H1 (cell line): ENCODE data around the gene MARCHF3. TPM values are rescaled to one million over a fixed set of nuclear protein-coding genes. Genes with fewer than 3 reads are reported as not detected.

Experiments
- CTCF ChIA-PET: fragments of 300-600 bp; sonication (Branson Sonifier 250); formaldehyde crosslinking; loops from one replicate; lab custom pipeline; 2021; ENCODE audit not compliant: partially characterized antibody; lab: Charles Lee
- POLR2A ChIA-PET: fragments of 300-600 bp; sonication (Branson Sonifier 250); formaldehyde crosslinking; loops from one replicate; lab custom pipeline; 2021; ENCODE audit warnings: inconsistent platforms; ENCODE audit not compliant: partially characterized antibody; lab: Charles Lee
- DNase-seq, 2 experiments: peaks; one replicate each; pipeline versions ENCODE4 v3.0.0 to v3.0.0-alpha.2; 2010 to 2022; ENCODE audit warnings: low spot score in 2 of 2, low read depth in 1 of 2, mixed read lengths in 1 of 2
- FAIRE-seq: peaks from 2 replicates; lab custom pipeline; 2011; peaks lifted over from hg19 to GRCh38; lab: Jason Lieb, UNC
- H2AFZ ChIP-seq: 2 replicates; pipeline ENCODE4 v1.8.1; 2012; ENCODE audit warnings: low read length, inconsistent platforms
- H2AK5ac ChIP-seq: 2 replicates; pipeline ENCODE4 v1.6.1; 2013; ENCODE audit warnings: low read depth, low read length
- H2BK120ac ChIP-seq: replicated peaks from 2 replicates; pipeline ENCODE3; 2013; ENCODE audit warnings: low read depth, low read length, inconsistent platforms
- H2BK12ac ChIP-seq: 2 replicates; pipeline ENCODE4 v1.6.1; 2013; ENCODE audit warnings: low read depth, low read length
- H2BK15ac ChIP-seq: 2 replicates; pipeline ENCODE4 v1.6.1; 2013; ENCODE audit warnings: low read length
- H2BK20ac ChIP-seq: 2 replicates; pipeline ENCODE4 v1.6.1; 2013; ENCODE audit warnings: low read length
- H2BK5ac ChIP-seq: 2 replicates; pipeline ENCODE4 v1.6.1; 2013; ENCODE audit warnings: low read depth, low read length
- H3K14ac ChIP-seq: 2 replicates; pipeline ENCODE4 v1.6.1; 2013; ENCODE audit warnings: inconsistent platforms; ENCODE audit not compliant: insufficient read length
- H3K18ac ChIP-seq: 2 replicates; pipeline ENCODE4 v1.6.1; 2013; ENCODE audit warnings: low read length; ENCODE audit errors: extremely low read depth
- H3K23ac ChIP-seq: 2 replicates; pipeline ENCODE4 v1.6.1; 2013; ENCODE audit warnings: inconsistent platforms; ENCODE audit not compliant: insufficient read length
- H3K23me2 ChIP-seq: 2 replicates; pipeline ENCODE4 v1.6.1; 2013; ENCODE audit warnings: low read depth, low read length
- H3K27ac ChIP-seq: 2 replicates; pipeline ENCODE4 v1.6.1; 2011; ENCODE audit warnings: low read depth, low read length, inconsistent platforms
- H3K27me3 ChIP-seq, 4 experiments: replicated peaks in 1 of 4; 1 replicate in 1 of 4; 2 replicates in 3 of 4; pipeline versions ENCODE4 v1.6.1 to v1.8.1; 2011 to 2013; ENCODE audit warnings: low read length in 3 of 4, mild to moderate bottlenecking in 3 of 4, inconsistent platforms in 2 of 4, mixed read lengths in 2 of 4, moderate library complexity in 1 of 4; ENCODE audit not compliant: control insufficient read depth in 3 of 4, insufficient read depth in 3 of 4; ENCODE audit errors: extremely low read depth in 1 of 4
- H3K36me3 ChIP-seq, 4 experiments: 2 replicates each; pipeline versions ENCODE4 v1.6.1 to v1.8.1; 2011 to 2013; ENCODE audit warnings: mild to moderate bottlenecking in 4 of 4, low read length in 3 of 4, moderate library complexity in 2 of 4, control low read depth in 1 of 4, inconsistent platforms in 1 of 4; ENCODE audit not compliant: insufficient read depth in 4 of 4, control insufficient read depth in 2 of 4
- H3K4ac ChIP-seq: replicated peaks from 2 replicates; pipeline ENCODE3; 2013; ENCODE audit warnings: low read length, low read depth, mixed read lengths, inconsistent platforms; ENCODE audit not compliant: insufficient read length
- H3K4me1 ChIP-seq, 4 experiments: replicated peaks in 1 of 4; 1 replicate in 1 of 4; 2 replicates in 3 of 4; pipeline versions ENCODE4 v1.6.1 to v1.8.1; 2011 to 2013; ENCODE audit warnings: low read length in 3 of 4, inconsistent platforms in 2 of 4, mixed read lengths in 1 of 4; ENCODE audit not compliant: insufficient read depth in 4 of 4, control insufficient read depth in 3 of 4
- H3K4me2 ChIP-seq, 2 experiments: 2 replicates each; pipeline versions ENCODE4 v1.6.1 to v1.8.1; 2011 to 2013; ENCODE audit warnings: low read depth in 2 of 2, low read length in 2 of 2, control low read depth in 1 of 2, inconsistent platforms in 1 of 2, mild to moderate bottlenecking in 1 of 2; ENCODE audit not compliant: insufficient read depth in 1 of 2
- H3K4me3 ChIP-seq, 4 experiments: fragments of 200-600, 300-600 bp in 1 of 4; sonication (generic), shearing (Covaris generic), sonication (Bioruptor Twin) in 1 of 4; 2 replicates each; pipeline versions ENCODE4 v1.5.1 to v1.8.1; 2011 to 2016; ENCODE audit warnings: low read length in 4 of 4, low read depth in 3 of 4, control low read depth in 2 of 4, inconsistent platforms in 2 of 4, mild to moderate bottlenecking in 2 of 4, mixed read lengths in 1 of 4, moderate library complexity in 1 of 4; ENCODE audit not compliant: insufficient read depth in 2 of 4; ENCODE audit errors: extremely low read depth in 1 of 4
- H3K56ac ChIP-seq: replicated peaks from 2 replicates; pipeline ENCODE3; 2013; ENCODE audit warnings: low read depth, mild to moderate bottlenecking, mixed read lengths, low read length, inconsistent platforms; ENCODE audit not compliant: insufficient read length
- H3K79me1 ChIP-seq: 2 replicates; pipeline ENCODE4 v1.6.1; 2013; ENCODE audit warnings: low read depth, low read length, control low read depth
- H3K79me2 ChIP-seq, 2 experiments: 2 replicates each; pipeline versions ENCODE4 v1.6.1 to v1.8.1; 2012 to 2013; ENCODE audit warnings: low read length in 2 of 2, mild to moderate bottlenecking in 2 of 2, inconsistent platforms in 1 of 2; ENCODE audit not compliant: insufficient read depth in 2 of 2, control insufficient read depth in 1 of 2
- H3K9ac ChIP-seq, 4 experiments: replicated peaks in 1 of 4; 1 replicate in 1 of 4; 2 replicates in 3 of 4; pipeline versions ENCODE4 v1.6.1 to v1.8.1; 2011 to 2013; ENCODE audit warnings: low read depth in 3 of 4, low read length in 3 of 4, control low read depth in 2 of 4, mild to moderate bottlenecking in 2 of 4, moderate library complexity in 2 of 4, inconsistent platforms in 1 of 4; ENCODE audit errors: extremely low read depth in 1 of 4
- H3K9me3 ChIP-seq, 2 experiments: 2 replicates each; pipeline versions ENCODE4 v1.6.1 to v1.8.1; 2012 to 2013; ENCODE audit warnings: mild to moderate bottlenecking in 2 of 2, moderate library complexity in 2 of 2, control low read depth in 1 of 2, inconsistent platforms in 1 of 2, low read depth in 1 of 2, low read length in 1 of 2, mixed read lengths in 1 of 2; ENCODE audit not compliant: insufficient read depth in 2 of 2
- H4K20me1 ChIP-seq, 2 experiments: replicated peaks in 1 of 2; 2 replicates each; pipeline versions ENCODE3 to v1.8.1; 2011 to 2013; ENCODE audit warnings: inconsistent platforms in 2 of 2, low read length in 2 of 2, mild to moderate bottlenecking in 1 of 2; ENCODE audit not compliant: insufficient read depth in 2 of 2, control insufficient read depth in 1 of 2
- H4K5ac ChIP-seq: 2 replicates; pipeline ENCODE4 v1.6.1; 2013; ENCODE audit warnings: low read length, low read depth, mixed read lengths, inconsistent platforms; ENCODE audit not compliant: insufficient read length
- H4K8ac ChIP-seq: 2 replicates; pipeline ENCODE4 v1.8.0; 2013; ENCODE audit warnings: mild to moderate bottlenecking, moderate library complexity, low read length, inconsistent platforms; ENCODE audit not compliant: insufficient read depth; ENCODE audit errors: extremely low read depth
- H4K91ac ChIP-seq: replicated peaks from 2 replicates; pipeline ENCODE3; 2013; ENCODE audit warnings: low read length, mixed read lengths, inconsistent platforms; ENCODE audit not compliant: insufficient read length
- CHD2 ChIP-seq: IDR thresholded peaks from 2 replicates; pipeline ENCODE4 v1.6.1; 2012; ENCODE audit warnings: low read length, improper control_type of control experiment
- EGR1 ChIP-seq: IDR thresholded peaks from 2 replicates; pipeline ENCODE4 v1.6.1; 2011; ENCODE audit warnings: low read depth, low read length, borderline replicate concordance
- PHF8 ChIP-seq: fragments of 200-600 bp; sonication (generic); conservative IDR thresholded peaks from 2 replicates; pipeline ENCODE4 v1.7.1; 2012; ENCODE audit warnings: low read depth, mild to moderate bottlenecking, inconsistent platforms, low read length, moderate library complexity
- RAD21 ChIP-seq, 2 experiments: IDR thresholded peaks in 1 of 2; conservative IDR thresholded peaks in 1 of 2; 2 replicates each; pipeline ENCODE4 v1.6.1; 2011; ENCODE audit warnings: low read depth in 2 of 2, low read length in 2 of 2, improper control_type of control experiment in 1 of 2, inconsistent platforms in 1 of 2, mild to moderate bottlenecking in 1 of 2, moderate library complexity in 1 of 2
- SIN3A ChIP-seq, 2 experiments: IDR thresholded peaks in 1 of 2; conservative IDR thresholded peaks in 1 of 2; 2 replicates each; pipeline ENCODE4 v1.6.1; 2011 to 2012; ENCODE audit warnings: low read length in 2 of 2, improper control_type of control experiment in 1 of 2, low read depth in 1 of 2, mild to moderate bottlenecking in 1 of 2
- SIRT6 ChIP-seq: IDR thresholded peaks from one replicate; pipeline ENCODE4 v1.7.1; 2012; ENCODE audit warnings: low read length, inconsistent platforms
- SUZ12 ChIP-seq: fragments of 200-600 bp; sonication (generic); IDR thresholded peaks from 2 replicates; pipeline ENCODE4 v1.6.1; 2012; ENCODE audit warnings: mild to moderate bottlenecking, inconsistent platforms, low read length, moderate library complexity, mixed read lengths
- WGBS, 2 experiments: shearing (Covaris generic) in 1 of 2; methylation state at CpG; one replicate each; pipeline versions ENCODE4 v1.1.6 to v1.1.7; 2013 to 2015; ENCODE audit warnings: low lambda C conversion rate in 2 of 2, mixed read lengths in 2 of 2, inconsistent platforms in 1 of 2, low coverage in 1 of 2, missing lambda C conversion rate in 1 of 2; ENCODE audit not compliant: insufficient replicate concordance in 2 of 2, insufficient coverage in 1 of 2, insufficient read length in 1 of 2; ENCODE audit errors: extremely low coverage in 1 of 2, missing lambda C conversion rate in 1 of 2; 5-methylcytosine and 5-hydroxymethylcytosine counted together
- polyA plus RNA-seq, 7 experiments: library from polyadenylated mRNA; depleted of rRNA in 3 of 7; stranded (reverse) in 5 of 7; unstranded in 2 of 7; fragments of >200 nt in 5 of 7; fragments of 200-250 nt in 2 of 7; gene quantifications; 1 replicate in 5 of 7; 2 replicates in 1 of 7; 4 replicates in 1 of 7; pipeline versions ENCODE4 v1.2.1 to v1.2.3, GENCODE V29; 2011 to 2013; ENCODE audit warnings: missing spikeins in 2 of 7, mixed read lengths in 2 of 7
- total RNA-seq: library from RNA; stranded (reverse); fragmentation: NEBNext Ultra II Directional; extraction: Animal tissue kit (Norgen Biotek cat#: 25700); gene quantifications from 2 replicates; pipeline ENCODE4 v1.2.1, GENCODE V29; 2021

The MARCHF3 gene
- total and polyA plus RNA-seq, 2 of the 8 experiments (the other 6 are each of a cell fraction or from before 2014, with no cell fraction given), result 12.0 to 16.9 TPM

DNA sequence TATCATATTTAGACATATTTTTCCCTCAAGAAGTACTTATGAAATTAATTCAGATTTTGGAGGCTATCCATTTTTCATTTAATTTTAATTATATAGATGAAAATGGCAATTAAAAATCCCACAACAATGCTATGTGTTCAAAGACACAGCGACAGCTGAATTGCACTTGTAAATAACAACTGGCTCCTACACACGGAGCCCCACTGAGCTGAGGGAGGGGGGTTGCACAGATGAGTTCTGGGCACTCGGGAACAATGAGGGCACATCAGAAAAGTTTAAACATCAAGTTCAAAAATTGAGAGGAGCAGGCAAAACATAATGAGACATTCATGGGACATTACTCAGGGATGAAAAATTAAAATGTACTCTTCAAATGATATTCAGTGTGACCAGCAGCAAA is 104.9 kb downstream of the MARCHF3 start:
- FAIRE-seq (no peak), DNase-seq (no peak)
- Histone ChIP-seq H3K4me2 (no peak overlapping the region), H3K36me3 (no peaks in the 10 kb centered on the region), H3K4ac (no peak overlapping the region), H4K20me1 (no peaks in the 10 kb centered on the region), H3K18ac (no peak overlapping the region), H3K4me3 (no peak overlapping the region), H3K9me3 (no peaks in the 10 kb centered on the region; a peak in 1 of 4 replicates), H3K14ac (no peak overlapping the region), H2BK20ac (no peak overlapping the region), H3K27me3 (no peaks in the 10 kb centered on the region), H2BK15ac (no peak overlapping the region), H3K27ac (no peak overlapping the region), H3K79me2 (no peaks in the 10 kb centered on the region), H2BK12ac (no peak overlapping the region), H3K9ac (no peak overlapping the region), H3K23ac (no peak overlapping the region), H2BK5ac (no peak overlapping the region), H3K56ac (no peak overlapping the region), H2AK5ac (no peak overlapping the region), H3K4me1 (peaks cover 0 to 11% (median 8%) of the 10 kb centered on the region in 4 experiments), H2BK120ac (no peak overlapping the region), H3K23me2 (no peaks in the 10 kb centered on the region), H4K5ac (no peak overlapping the region), H3K79me1 (no peaks in the 10 kb centered on the region; the same call in 1 of the 2 replicates), H2AFZ (no peak overlapping the region), H4K8ac (no peak overlapping the region), H4K91ac (no peak overlapping the region)
- POLR2A ChIA-PET, result no interaction called here
- TF ChIP-seq CHD2 (no peak), SUZ12 (no peak), PHF8 (no peak), SIN3A (conservative IDR thresholded peaks at IDR 0.05 in 1 of 2, IDR thresholded peaks at IDR 0.05 in 1 of 2; ENCODE audit: low read depth in 1 of 2, low read length in 2 of 2) (no peak), EGR1 (no peak), SIRT6 (no peak), RAD21 (IDR thresholded peaks at IDR 0.05 in 1 of 2, conservative IDR thresholded peaks at IDR 0.05 in 1 of 2; ENCODE audit: low read depth in 2 of 2, low read length in 2 of 2) (no peak)
- 89% methylated on average over 3 of the region's 3 CpGs; no CpG with 5 or more reads in 1 of the 2 experiments for WGBS, 2 experiments
- CTCF ChIA-PET, result interaction anchor here (1.8 kb wide), 1 partner anchor 30 kb away, joined by 5 read pairs; no protein-coding TSS in a partner anchor
